H1 (cell line): ENCODE data around the gene KCTD21. TPM values are rescaled to one million over a fixed set of nuclear protein-coding genes. Genes with fewer than 3 reads are reported as not detected.

Experiments
- ASH2L ChIP-seq: fragments of 200-600, 300-600 bp; sonication (generic); IDR thresholded peaks from one replicate; pipeline ENCODE4 v1.7.1; 2017; ENCODE audit warnings: low read length
- BACH1 ChIP-seq: IDR thresholded peaks from 2 replicates; pipeline ENCODE4 v1.6.1; 2012; ENCODE audit warnings: low read length, improper control_type of control experiment
- BCL11A ChIP-seq, 2 experiments: IDR thresholded peaks; one replicate each; pipeline ENCODE4 v1.6.1; 2011; ENCODE audit warnings: low read depth in 2 of 2, low read length in 2 of 2, mild to moderate bottlenecking in 2 of 2
- FOSL1 ChIP-seq: IDR thresholded peaks from 2 replicates; pipeline ENCODE4 v1.6.1; 2011; ENCODE audit warnings: mild to moderate bottlenecking, low read depth, low read length, moderate library complexity; ENCODE audit not compliant: insufficient read depth
- JUND ChIP-seq: IDR thresholded peaks from 2 replicates; pipeline ENCODE4 v1.6.1; 2011; ENCODE audit warnings: mild to moderate bottlenecking, improper control_type of control experiment, low read length
- POU5F1 ChIP-seq: IDR thresholded peaks from 2 replicates; pipeline ENCODE4 v1.6.1; 2011; ENCODE audit warnings: low read depth, mild to moderate bottlenecking, low read length, moderate library complexity
- RAD21 ChIP-seq, 2 experiments: IDR thresholded peaks in 1 of 2; conservative IDR thresholded peaks in 1 of 2; 2 replicates each; pipeline ENCODE4 v1.6.1; 2011; ENCODE audit warnings: low read depth in 2 of 2, low read length in 2 of 2, improper control_type of control experiment in 1 of 2, inconsistent platforms in 1 of 2, mild to moderate bottlenecking in 1 of 2, moderate library complexity in 1 of 2
- RXRA ChIP-seq: IDR thresholded peaks from 2 replicates; pipeline ENCODE4 v1.6.1; 2011; ENCODE audit warnings: low read depth, mild to moderate bottlenecking, low read length, moderate library complexity; ENCODE audit not compliant: insufficient read depth
- ZNF274 ChIP-seq: IDR thresholded peaks from 2 replicates; pipeline ENCODE4 v1.7.0; 2012; ENCODE audit warnings: low read length, borderline replicate concordance; ENCODE audit errors: extremely low read depth
- polyA plus RNA-seq, 7 experiments: library from polyadenylated mRNA; depleted of rRNA in 3 of 7; stranded (reverse) in 5 of 7; unstranded in 2 of 7; fragments of >200 nt in 5 of 7; fragments of 200-250 nt in 2 of 7; gene quantifications; 1 replicate in 5 of 7; 2 replicates in 1 of 7; 4 replicates in 1 of 7; pipeline versions ENCODE4 v1.2.1 to v1.2.3, GENCODE V29; 2011 to 2013; ENCODE audit warnings: missing spikeins in 2 of 7, mixed read lengths in 2 of 7
- total RNA-seq: library from RNA; stranded (reverse); fragmentation: NEBNext Ultra II Directional; extraction: Animal tissue kit (Norgen Biotek cat#: 25700); gene quantifications from 2 replicates; pipeline ENCODE4 v1.2.1, GENCODE V29; 2021

KCTD21 gene
- total and polyA plus RNA-seq, 2 of the 8 experiments (the other 6 are each of a cell fraction or from before 2014, with no cell fraction given) = 3.2 to 4.1 TPM

DNA sequence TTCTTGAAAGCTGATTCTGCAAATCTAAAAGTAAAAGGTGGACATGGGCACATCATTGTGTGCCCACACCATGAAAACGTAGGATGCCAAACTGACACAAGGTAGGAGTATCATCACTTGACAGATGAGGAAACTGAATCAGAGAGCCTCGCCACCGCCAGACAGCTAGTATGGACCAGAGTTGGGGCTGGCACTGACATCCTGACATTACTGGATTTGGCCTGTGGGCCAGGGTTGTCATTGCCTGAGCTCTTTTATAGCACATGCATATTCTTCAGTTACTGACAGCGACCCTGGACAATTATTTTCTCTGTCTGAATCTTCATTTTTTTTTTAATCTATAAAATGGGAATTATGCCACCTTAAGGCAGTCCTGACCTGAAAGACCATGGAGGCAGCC is 16.8 kb upstream of the KCTD21 start (continued):
- TF ChIP-seq POU5F1 = no peak
- TF ChIP-seq JUND = no peak
- TF ChIP-seq FOSL1 = no peak
- TF ChIP-seq BACH1 = no peak
- TF ChIP-seq BCL11A (IDR thresholded peaks at IDR 0.05; ENCODE audit: low read depth in 2 of 2, low read length in 2 of 2) = no peak
- TF ChIP-seq ZNF274 = no peak
- no peak for TF ChIP-seq ASH2L
- TF ChIP-seq RAD21 (IDR thresholded peaks at IDR 0.05 in 1 of 2, conservative IDR thresholded peaks at IDR 0.05 in 1 of 2; ENCODE audit: low read depth in 2 of 2, low read length in 2 of 2) = no peak
- no peak for TF ChIP-seq RXRA
